Motor neuron (in vitro differentiated cells): ENCODE data around the gene DCUN1D2. TPM values are rescaled to one million over a fixed set of nuclear protein-coding genes. Genes with fewer than 3 reads are reported as not detected.
"Not testable (repeated sequence)": the region's sequence is repeated elsewhere in the genome, so short reads cannot be mapped to it uniquely, and the experiment has no call there.

ENCODE experiments used
- ATAC-seq, 8 experiments: fragments of 200-7000 bp; cut with Tn5 transposase; replicated peaks in 6 of 8; 2 replicates each; pipeline ENCODE4 v1.8.0; 2021; ENCODE audit warnings: mild to moderate bottlenecking in 8 of 8, moderate library complexity in 8 of 8
- H3K27ac ChIP-seq, 2 donors: fragments of 250-450 bp; sonication (Bioruptor Pico); 2 replicates each; pipeline ENCODE4 v1.9.0; 2021; ENCODE audit warnings: antibody characterized with exemption in 2 of 2, mild to moderate bottlenecking in 2 of 2, moderate library complexity in 1 of 2
- H3K4me1 ChIP-seq, 2 donors: fragments of 250-450 bp; sonication (Bioruptor Pico); replicated peaks in 1 of 2; 2 replicates each; pipeline ENCODE4 v1.6.1; 2021; ENCODE audit warnings: antibody characterized with exemption in 2 of 2, mild to moderate bottlenecking in 2 of 2, moderate library complexity in 1 of 2
- H3K4me3 ChIP-seq, 5 donors: fragments of 250-450 bp; sonication (Bioruptor Pico); 2 replicates each; pipeline ENCODE4 v1.9.0; 2021; ENCODE audit warnings: antibody characterized with exemption in 5 of 5, mild to moderate bottlenecking in 5 of 5, moderate library complexity in 4 of 5
- WGBS, 10 experiments: fragments of 450-650 bp; shearing (Covaris generic); methylation state at CpG; one replicate each; pipeline ENCODE4 v1.0.0; 2022; 5-methylcytosine and 5-hydroxymethylcytosine counted together
- in situ Hi-C, 9 experiments: fragments of 400-800 bp; cut with MboI; loops; one replicate each; pipeline ENCODE4 v1.15.0; 2021; ENCODE audit warnings: low sequenced_read_pairs in 9 of 9, low pct_unique_long_range_greater_than_20kb in 2 of 9; ENCODE audit not compliant: unreplicated experiment in 9 of 9
- total RNA-seq, 8 experiments: library from RNA; unstranded; fragments of 300-600 nt; gene quantifications; 2 replicates each; pipeline versions ENCODE4 v1.2.3 to v1.2.4, GENCODE V29; 2022

The DCUN1D2 gene
- total RNA-seq, 8 experiments from 2014 or later = 13.7 to 48.1 (median 21.6) TPM

GRCh38 chr13:113437408-113438010 lies 53.0 kb downstream of the DCUN1D2 start:
- in situ Hi-C loops = no loop called here
- Histone ChIP-seq H3K27ac (no peak overlapping the region), H3K4me1 (no peaks in the 10 kb centered on the region), H3K4me3 (no peak overlapping the region)
- 60 to 100% (median 91%) methylated on average over 1 to 11 of the region's 17 CpGs; no CpG with 5 or more reads in 3 of the 10 experiments for WGBS, 10 experiments
- ATAC-seq = peak in 3 of 8 experiments; percentile 32 to 73 (median 67)

GRCh38 chr13:113436866-113437265 lies 53.6 kb downstream of the DCUN1D2 start:
- ATAC-seq, H3K4me1 ChIP-seq, H3K27ac ChIP-seq, in situ Hi-C loops, H3K4me3 ChIP-seq: not testable (repeated sequence)
- no CpG with 5 or more reads among the region's 15 CpGs for WGBS, 10 experiments

- H3K4me1 ChIP-seq, H3K27ac ChIP-seq, in situ Hi-C loops, H3K4me3 ChIP-seq, ATAC-seq: not testable (repeated sequence)
- WGBS, 10 experiments = 98% methylated on average over 8 of the region's 15 CpGs; no CpG with 5 or more reads in 9 of the 10 experiments
These were observed 54.6 kb downstream of the DCUN1D2 start for GRCh38 chr13:113435907-113436306.

GRCh38 chr13:113433391-113433916 lies 57.1 kb downstream of the DCUN1D2 start:
- ATAC-seq = no peak
- H3K4me1 ChIP-seq = no peaks in the 10 kb centered on the region
- 79 to 100% (median 90%) methylated on average over 2 to 5 of the region's 21 CpGs; no CpG with 5 or more reads in 5 of the 10 experiments for WGBS, 10 experiments
- no peak overlapping the region for H3K27ac ChIP-seq
- in situ Hi-C loops = no loop called here
- H3K4me3 ChIP-seq = no peak overlapping the region

GRCh38 chr13:113432506-113433270 lies 57.8 kb downstream of the DCUN1D2 start:
- peak in 2 of 8 experiments; percentile 70 to 78 for ATAC-seq

GRCh38 chr13:113431171-113431570 lies 59.3 kb downstream of the DCUN1D2 start:
- peaks cover 3% of the 10 kb centered on the region in 2 donors for H3K4me1 ChIP-seq
- H3K4me3 ChIP-seq = no peak overlapping the region
- no peak overlapping the region for H3K27ac ChIP-seq
- in situ Hi-C loops = no loop called here
- WGBS, 10 experiments = 60 to 90% (median 80%) methylated on average over 2 to 19 of the region's 22 CpGs; no CpG with 5 or more reads in 4 of the 10 experiments
- peak in 1 of 8 experiments; percentile 42 for ATAC-seq

More at GRCh38 chr13:113432506-113433270, 57.8 kb downstream of the DCUN1D2 start:
- Histone ChIP-seq H3K4me3 (no peak overlapping the region), H3K27ac (no peak overlapping the region), H3K4me1 (peaks cover 3% of the 10 kb centered on the region in 2 donors)
- in situ Hi-C loops = no loop called here
- WGBS, 10 experiments = 67 to 100% (median 87%) methylated on average over 2 to 9 of the region's 34 CpGs; no CpG with 5 or more reads in 4 of the 10 experiments

GRCh38 chr13:113430378-113431110 lies 60.0 kb downstream of the DCUN1D2 start:
- no peak for ATAC-seq
- 93 to 100% methylated on average over 2 to 3 of the region's 23 CpGs; no CpG with 5 or more reads in 8 of the 10 experiments for WGBS, 10 experiments
- in situ Hi-C loops = no loop called here

GRCh38 chr13:113429608-113429985 lies 60.9 kb downstream of the DCUN1D2 start:
- in situ Hi-C loops = no loop called here
- WGBS, 10 experiments = 82 to 100% (median 91%) methylated on average over 1 to 15 of the region's 16 CpGs; no CpG with 5 or more reads in 2 of the 10 experiments

More at GRCh38 chr13:113430378-113431110, 60.0 kb downstream of the DCUN1D2 start:
- no peak overlapping the region for H3K4me3 ChIP-seq
- H3K27ac ChIP-seq = no peak overlapping the region
- peaks cover 3% of the 10 kb centered on the region in 2 donors for H3K4me1 ChIP-seq

GRCh38 chr13:113428871-113429607 lies 61.5 kb downstream of the DCUN1D2 start:
- in situ Hi-C loops = no loop called here
- whole genome bisulfite sequencing, 10 experiments = 83 to 100% (median 95%) methylated on average over 1 to 11 of the region's 45 CpGs; no CpG with 5 or more reads in 6 of the 10 experiments

More at GRCh38 chr13:113429608-113429985, 60.9 kb downstream of the DCUN1D2 start:
- ATAC-seq = no peak
- Histone ChIP-seq H3K27ac (no peak overlapping the region), H3K4me3 (no peak overlapping the region), H3K4me1 (peaks cover 3% of the 10 kb centered on the region in 2 donors)

GRCh38 chr13:113428469-113428865 lies 62.0 kb downstream of the DCUN1D2 start:
- H3K27ac ChIP-seq = no peak overlapping the region
- no peak overlapping the region for H3K4me3 ChIP-seq
- in situ Hi-C loops = no loop called here
- H3K4me1 ChIP-seq = peaks cover 3% of the 10 kb centered on the region in 2 donors
- WGBS, 10 experiments = 0 to 100% (median 85%) methylated on average over 1 to 4 of the region's 17 CpGs; no CpG with 5 or more reads in 6 of the 10 experiments
- peak in 2 of 8 experiments; percentile 23 to 41 for ATAC-seq

More at GRCh38 chr13:113428871-113429607, 61.5 kb downstream of the DCUN1D2 start:
- Histone ChIP-seq H3K4me3 (no peak overlapping the region), H3K27ac (no peak overlapping the region), H3K4me1 (peaks cover 3% of the 10 kb centered on the region in 2 donors)
- ATAC-seq = no peak

GRCh38 chr13:113427562-113428468 lies 62.7 kb downstream of the DCUN1D2 start:
- in situ Hi-C loops = no loop called here
- 40 to 100% (median 73%) methylated on average over 1 to 13 of the region's 31 CpGs; no CpG with 5 or more reads in 4 of the 10 experiments for WGBS, 10 experiments
- peak in 5 of 8 experiments; percentile 29 to 79 (median 66) for ATAC-seq
- Histone ChIP-seq H3K27ac (no peak overlapping the region), H3K4me3 (no peak overlapping the region), H3K4me1 (peaks cover 3% of the 10 kb centered on the region in 2 donors)
